Fibroblast of pulmonary artery (primary cell): ENCODE measurements around the gene RASGEF1B.

Experiments used
- DNase-seq: peaks from one replicate; pipeline ENCODE4 v3.0.0-alpha.2; 2010; ENCODE audit warnings: low read depth
- H3K4me3 ChIP-seq: replicated peaks from 2 replicates; pipeline ENCODE4 v1.5.1; 2011; ENCODE audit warnings: low read depth, mild to moderate bottlenecking, control low read depth, low read length, moderate library complexity
- TF ChIP-seq, protein P1 (sequence below): IDR thresholded peaks from 2 replicates; pipeline ENCODE4 v1.5.1; 2011; ENCODE audit warnings: mild to moderate bottlenecking, control low read depth, low read length, inconsistent platforms; ENCODE audit errors: missing control alignments

Gene RASGEF1B

GRCh38 chr4:81471588-81472280, at the start of gene RASGEF1B:
Gene RASGEF1B (minus strand): TSS chr4:81471907. CDS start chr4:81459508, 12,399 bp downstream.
- DNase-seq: peak; percentile 82
- TF ChIP-seq, protein P1, sequence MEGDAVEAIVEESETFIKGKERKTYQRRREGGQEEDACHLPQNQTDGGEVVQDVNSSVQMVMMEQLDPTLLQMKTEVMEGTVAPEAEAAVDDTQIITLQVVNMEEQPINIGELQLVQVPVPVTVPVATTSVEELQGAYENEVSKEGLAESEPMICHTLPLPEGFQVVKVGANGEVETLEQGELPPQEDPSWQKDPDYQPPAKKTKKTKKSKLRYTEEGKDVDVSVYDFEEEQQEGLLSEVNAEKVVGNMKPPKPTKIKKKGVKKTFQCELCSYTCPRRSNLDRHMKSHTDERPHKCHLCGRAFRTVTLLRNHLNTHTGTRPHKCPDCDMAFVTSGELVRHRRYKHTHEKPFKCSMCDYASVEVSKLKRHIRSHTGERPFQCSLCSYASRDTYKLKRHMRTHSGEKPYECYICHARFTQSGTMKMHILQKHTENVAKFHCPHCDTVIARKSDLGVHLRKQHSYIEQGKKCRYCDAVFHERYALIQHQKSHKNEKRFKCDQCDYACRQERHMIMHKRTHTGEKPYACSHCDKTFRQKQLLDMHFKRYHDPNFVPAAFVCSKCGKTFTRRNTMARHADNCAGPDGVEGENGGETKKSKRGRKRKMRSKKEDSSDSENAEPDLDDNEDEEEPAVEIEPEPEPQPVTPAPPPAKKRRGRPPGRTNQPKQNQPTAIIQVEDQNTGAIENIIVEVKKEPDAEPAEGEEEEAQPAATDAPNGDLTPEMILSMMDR: no peak
- H3K4me3 ChIP-seq: peak within 1 kb of the TSS; percentile 71

- H3K4me3 ChIP-seq: no peak overlapping the region
- DNase-seq: no peak
- TF ChIP-seq, protein P1: no peak
Observed at GRCh38 chr4:81519856-81520255, 48.1 kb upstream of the RASGEF1B start.

DNA sequence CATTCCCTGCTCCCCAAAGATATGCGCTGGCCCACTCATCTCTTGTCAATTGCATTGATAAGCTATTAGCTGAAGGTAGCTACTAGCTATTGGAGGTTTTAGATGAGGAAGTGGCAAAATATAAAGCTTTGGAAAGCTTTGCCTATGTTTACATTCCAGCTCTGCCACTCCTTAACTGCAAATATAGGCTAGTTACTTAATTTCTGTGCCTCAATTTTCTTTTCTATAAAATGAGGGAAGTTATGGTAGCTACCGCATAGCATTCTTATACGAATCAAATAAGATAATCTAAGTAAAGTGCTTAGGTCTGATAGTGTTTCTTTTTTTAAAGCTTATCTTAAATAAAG, 47.7 kb upstream of the RASGEF1B start:
- DNase-seq: no peak
- TF ChIP-seq, protein P1: no peak
- H3K4me3 ChIP-seq: no peak overlapping the region

DNA sequence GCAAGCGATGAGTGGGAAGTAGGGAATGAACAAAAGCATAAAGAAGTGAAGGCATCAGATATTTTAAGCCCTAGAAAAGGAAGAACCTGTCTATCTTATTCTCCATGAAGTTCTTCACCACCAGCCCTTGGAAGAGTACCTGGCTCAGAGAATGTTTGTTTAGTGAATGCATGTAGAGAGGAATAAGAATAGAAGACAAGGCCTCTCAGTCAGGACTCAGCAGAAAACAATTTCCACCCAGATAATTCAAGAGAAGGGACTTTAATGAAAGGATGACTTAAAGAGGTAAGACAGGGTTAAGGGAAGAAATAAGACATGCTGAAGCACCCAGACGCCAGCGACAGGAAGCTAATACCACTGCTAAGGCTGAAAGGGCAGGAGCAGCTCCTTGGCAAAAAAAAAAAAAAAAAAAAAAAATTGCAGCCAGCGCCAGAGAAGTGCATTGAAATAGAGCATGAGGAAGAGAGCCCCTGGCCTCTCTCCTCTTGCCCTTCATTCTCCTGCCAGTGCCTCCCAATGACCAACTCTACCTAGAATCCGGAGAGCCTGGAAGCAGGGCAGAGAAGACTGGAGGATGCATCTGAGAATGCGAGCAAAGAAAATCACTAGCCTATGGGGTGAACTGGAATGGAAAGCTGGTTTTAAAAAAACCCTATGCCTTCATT, 47.2 kb upstream of the RASGEF1B start:
- no peak for DNase-seq
- H3K4me3 ChIP-seq: no peak overlapping the region
- TF ChIP-seq, protein P1: no peak

DNA sequence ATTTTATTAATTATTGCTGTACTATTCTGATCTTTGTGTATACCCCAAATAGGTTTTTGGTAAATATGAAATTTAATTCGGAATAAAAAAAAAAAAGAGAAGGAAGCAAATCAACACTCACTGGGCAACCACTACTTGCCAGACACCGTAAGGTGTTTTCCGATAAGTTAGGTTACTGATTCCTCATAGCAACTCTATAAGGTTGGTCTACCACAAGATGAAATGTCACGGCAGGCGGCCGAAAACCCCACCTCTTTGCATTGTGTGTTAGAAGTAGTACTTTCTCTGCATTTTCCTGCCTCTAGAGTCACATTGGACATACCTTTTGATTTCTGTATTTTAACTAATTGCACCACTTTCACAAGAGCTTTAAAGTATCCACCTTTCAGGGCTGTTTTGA, 44.5 kb upstream of the RASGEF1B start:
- TF ChIP-seq, protein P1: no peak
- DNase-seq: no peak
- no peak overlapping the region for H3K4me3 ChIP-seq

DNA sequence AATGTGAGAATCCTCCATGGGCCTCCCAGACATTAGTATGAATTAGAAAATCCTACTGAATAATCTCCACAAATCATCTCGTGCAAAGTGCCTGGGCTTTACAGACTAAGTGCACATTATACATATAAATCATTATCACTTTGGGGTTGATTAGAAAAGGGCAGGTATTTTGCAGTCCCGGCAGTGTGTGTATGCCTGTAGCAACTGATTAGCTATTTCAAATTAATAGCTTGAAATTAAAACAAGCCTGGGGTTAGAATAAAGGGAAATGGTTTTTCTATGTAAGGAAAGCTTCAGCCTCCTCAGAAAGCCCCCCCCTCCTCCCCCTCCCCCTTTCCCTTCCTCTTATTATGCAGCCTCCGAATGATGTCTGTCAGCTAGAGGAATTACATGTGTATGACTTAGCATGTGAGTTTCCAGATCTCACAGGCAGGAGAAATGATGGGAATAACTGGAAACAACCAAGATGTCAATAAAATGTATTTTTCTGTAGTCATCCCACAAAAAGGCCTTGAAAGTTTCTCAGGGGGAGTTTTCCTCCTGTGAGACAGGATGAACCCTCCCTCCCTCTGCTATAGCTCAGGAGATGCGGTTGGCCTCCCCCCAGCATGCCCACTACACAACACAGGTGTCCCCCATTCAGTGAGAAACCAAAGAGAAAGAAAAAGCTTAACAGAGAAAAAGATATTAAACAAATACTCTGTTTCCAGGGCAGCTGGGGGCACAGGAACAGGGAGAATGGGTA, 41.2 kb upstream of the RASGEF1B start:
- no peak overlapping the region for H3K4me3 ChIP-seq
- DNase-seq: no peak
- TF ChIP-seq, protein P1: no peak
